ENCODE data around the gene CYP24A1. TPM values are rescaled to one million over a fixed set of nuclear protein-coding genes. Genes with fewer than 3 reads are reported as not detected.

The CYP24A1 gene
- total RNA-seq, 1 donor from 2014 or later, result not detected

- DNase-seq (ENCODE audit: low read depth in 2 of 2), result no peak
These were observed 58.5 kb downstream of the CYP24A1 start for GRCh38 chr20:54115172-54115854.

- no peak for DNase-seq (ENCODE audit: low read depth in 2 of 2)
These were observed 59.7 kb downstream of the CYP24A1 start for GRCh38 chr20:54114109-54114508.

- no peak for DNase-seq (ENCODE audit: low read depth in 2 of 2)
These were observed 60.2 kb downstream of the CYP24A1 start for GRCh38 chr20:54113566-54113965.

DNA sequence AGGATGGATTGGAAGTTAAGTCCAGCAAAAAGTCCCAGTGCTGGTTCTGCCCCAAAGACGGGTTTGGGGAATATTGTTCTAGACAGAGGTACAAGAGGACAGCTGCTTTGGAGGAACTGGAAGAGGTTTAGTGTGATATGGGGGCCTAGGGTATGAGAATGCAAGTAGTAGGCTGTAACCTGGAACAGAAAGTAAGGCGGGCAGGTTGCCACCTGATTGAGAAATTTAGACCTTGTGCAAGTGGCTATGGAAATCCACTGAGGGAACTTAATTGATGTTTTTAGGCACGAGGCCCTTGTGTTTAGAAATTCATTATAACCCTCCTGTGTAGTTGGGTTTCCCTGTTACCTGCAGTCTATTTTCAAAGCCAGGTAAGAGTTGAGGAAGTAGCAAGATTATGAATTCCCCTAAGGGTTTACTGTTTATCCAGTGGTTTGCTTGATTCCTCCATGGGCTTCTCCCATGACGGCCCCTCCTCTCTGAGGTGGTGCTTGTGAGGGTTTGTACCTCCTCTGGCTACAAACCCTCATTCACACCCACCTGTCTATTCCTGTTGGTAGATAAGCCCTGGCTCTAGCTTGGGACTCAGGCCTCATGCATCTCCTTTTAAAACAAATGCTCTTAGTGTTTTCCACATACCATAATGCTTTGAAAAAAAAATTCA, 61.4 kb downstream of the CYP24A1 start:
- DNase-seq (ENCODE audit: low read depth in 2 of 2), result no peak

DNA sequence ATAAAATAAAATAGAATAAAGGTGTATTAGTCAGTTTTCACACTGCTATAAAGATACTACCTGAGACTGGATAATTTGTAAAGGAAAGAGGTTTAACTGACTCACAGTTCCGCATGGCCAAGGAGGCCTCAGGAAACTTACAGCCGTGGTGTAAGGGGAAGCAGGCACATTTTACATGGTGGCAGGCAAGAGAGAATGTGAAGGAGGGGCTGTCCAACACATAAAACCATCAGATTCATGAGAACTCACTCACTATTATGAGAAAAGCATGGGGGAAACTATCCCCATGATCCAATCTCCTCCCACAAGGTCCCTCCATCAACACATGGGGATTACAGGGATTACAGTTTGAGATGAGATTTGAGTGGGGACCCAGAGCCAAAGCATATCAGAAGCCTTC, 62.3 kb downstream of the CYP24A1 start:
- no peak for DNase-seq (ENCODE audit: low read depth in 2 of 2)

- no peak for DNase-seq (ENCODE audit: low read depth in 2 of 2)
These were observed 63.3 kb downstream of the CYP24A1 start for GRCh38 chr20:54110457-54110856.

DNA sequence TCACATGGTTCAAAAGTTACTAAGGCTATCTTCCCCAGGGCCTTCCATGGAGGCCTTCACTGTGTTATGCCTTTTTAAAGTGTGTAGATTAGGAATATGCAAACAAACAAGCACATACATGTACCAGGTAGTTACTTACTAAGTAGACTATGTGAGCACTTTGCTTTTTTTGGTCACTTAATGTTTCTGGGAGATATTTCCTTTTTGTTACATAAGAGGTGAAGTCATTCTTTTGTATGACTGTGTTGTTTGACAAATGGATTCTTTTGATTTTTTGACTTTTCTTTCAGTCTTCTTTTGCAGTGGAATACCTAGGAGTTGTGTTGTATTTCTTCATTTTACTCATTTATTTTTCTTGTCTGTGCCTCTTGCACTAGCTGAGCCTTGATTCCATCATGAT, 63.7 kb downstream of the CYP24A1 start:
- DNase-seq (ENCODE audit: low read depth in 2 of 2), result no peak

- no peak for DNase-seq (ENCODE audit: low read depth in 2 of 2)
These were observed 65.0 kb downstream of the CYP24A1 start for GRCh38 chr20:54108817-54109216.

- no peak for DNase-seq (ENCODE audit: low read depth in 2 of 2)
These were observed 65.5 kb downstream of the CYP24A1 start for GRCh38 chr20:54108326-54108642.

- no peak for DNase-seq (ENCODE audit: low read depth in 2 of 2)
These were observed 66.0 kb downstream of the CYP24A1 start for GRCh38 chr20:54107600-54108325.

GRCh38 chr20:54107181-54107580, 66.6 kb downstream of the CYP24A1 start:
- no peak for DNase-seq (ENCODE audit: low read depth in 2 of 2)

DNA sequence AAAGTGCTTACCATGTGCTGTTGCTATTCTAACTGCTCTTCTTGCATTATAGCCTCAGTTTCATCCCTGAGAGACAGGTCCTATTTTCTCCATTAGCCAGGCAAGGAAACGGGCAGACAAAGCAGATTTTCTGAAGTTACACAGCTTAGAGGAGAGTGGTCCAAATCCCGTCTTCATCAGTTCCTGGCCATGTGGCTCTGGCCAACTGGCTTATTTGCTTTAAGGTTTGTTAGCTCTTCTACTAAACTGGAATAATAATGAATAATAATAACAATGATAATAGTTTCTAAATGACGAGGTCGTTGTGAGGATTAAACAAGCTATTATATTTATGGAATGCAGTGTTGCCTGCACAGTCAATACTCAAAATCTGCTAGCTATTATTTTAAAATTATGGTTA, 67.6 kb downstream of the CYP24A1 start:
- DNase-seq (ENCODE audit: low read depth in 2 of 2), result no peak

GRCh38 chr20:54105653-54106052, 68.1 kb downstream of the CYP24A1 start:
- DNase-seq (ENCODE audit: low read depth in 2 of 2), result no peak

DNA sequence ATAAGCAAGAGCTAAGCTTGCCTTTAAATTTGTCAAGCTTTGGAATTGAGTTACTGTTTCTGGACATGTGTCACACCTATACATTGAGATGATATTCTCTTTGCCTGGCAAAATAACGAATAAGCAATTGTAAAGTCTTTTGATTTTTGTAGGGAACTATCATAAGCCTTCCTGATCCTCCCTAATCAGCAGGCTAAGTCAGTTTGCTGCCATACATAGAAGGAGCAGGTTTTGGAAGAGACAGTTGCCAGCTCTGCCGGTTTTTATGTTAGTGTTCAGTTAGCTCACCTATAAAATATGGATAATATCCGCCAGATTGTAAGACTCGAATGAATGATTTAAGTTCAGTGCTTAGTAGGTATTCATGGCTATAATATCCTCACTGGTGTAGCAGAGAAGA, 69.0 kb downstream of the CYP24A1 start:
- DNase-seq (ENCODE audit: low read depth in 2 of 2), result no peak

- no peak for DNase-seq (ENCODE audit: low read depth in 2 of 2)
These were observed 69.8 kb downstream of the CYP24A1 start for GRCh38 chr20:54103762-54104600.

Other genes starting within 250 kb of the CYP24A1 start
- gene BCAS1, start 103.4 kb downstream of the CYP24A1 start, total RNA-seq, result not detected in 2 replicates
- gene PFDN4, start 34.1 kb upstream of the CYP24A1 start, total RNA-seq, result 52.1 and 70.0 TPM in 2 replicates